GM18861 (cell line): ENCODE results near the gene GDF7.

Experiments
- ATAC-seq: cut with Tn5 transposase; IDR thresholded peaks from one replicate; pipeline ENCODE4 v1.9.1; 2021; ENCODE audit not compliant: unreplicated experiment

Gene GDF7

GRCh38 chr2:20660506-20661420 lies 6.2 kb upstream of the GDF7 start:
- ATAC-seq: no peak

- ATAC-seq: peak; percentile 73
These were observed 5.3 kb upstream of the GDF7 start for GRCh38 chr2:20661421-20662307.

GRCh38 chr2:20662308-20662937 lies 4.5 kb upstream of the GDF7 start:
- no peak for ATAC-seq

GRCh38 chr2:20663196-20664070 lies 3.5 kb upstream of the GDF7 start:
- no peak for ATAC-seq

- ATAC-seq: no peak
These were observed 2.9 kb upstream of the GDF7 start for GRCh38 chr2:20664071-20664390.

- ATAC-seq: no peak
These were observed 2.3 kb upstream of the GDF7 start for GRCh38 chr2:20664431-20665242.

GRCh38 chr2:20665243-20666004 lies 1.5 kb upstream of the GDF7 start:
- ATAC-seq: no peak

- ATAC-seq: no peak
These were observed 990 bp upstream of the GDF7 start for GRCh38 chr2:20666005-20666303.

- ATAC-seq: no peak
These were observed 197 bp downstream of the GDF7 start for GRCh38 chr2:20667151-20667530.

GRCh38 chr2:20667531-20668401 lies 822 bp downstream of the GDF7 start:
- ATAC-seq: no peak

- ATAC-seq: no peak
These were observed 1.5 kb downstream of the GDF7 start for GRCh38 chr2:20668451-20668850.

GRCh38 chr2:20668871-20669475 lies 2.0 kb downstream of the GDF7 start:
- no peak for ATAC-seq

GRCh38 chr2:20669562-20670314 lies 2.8 kb downstream of the GDF7 start:
- ATAC-seq: no peak

GRCh38 chr2:20670315-20671035 lies 3.5 kb downstream of the GDF7 start:
- ATAC-seq: no peak

- no peak for ATAC-seq
These were observed 4.2 kb downstream of the GDF7 start for GRCh38 chr2:20671036-20671735.

GRCh38 chr2:20671736-20672080 lies 4.8 kb downstream of the GDF7 start:
- no peak for ATAC-seq
